ENCODE data around the gene RALB.
A peak's percentile ranks its signal among the peaks of the same experiment; 100 is the strongest.

The RALB gene

DNA sequence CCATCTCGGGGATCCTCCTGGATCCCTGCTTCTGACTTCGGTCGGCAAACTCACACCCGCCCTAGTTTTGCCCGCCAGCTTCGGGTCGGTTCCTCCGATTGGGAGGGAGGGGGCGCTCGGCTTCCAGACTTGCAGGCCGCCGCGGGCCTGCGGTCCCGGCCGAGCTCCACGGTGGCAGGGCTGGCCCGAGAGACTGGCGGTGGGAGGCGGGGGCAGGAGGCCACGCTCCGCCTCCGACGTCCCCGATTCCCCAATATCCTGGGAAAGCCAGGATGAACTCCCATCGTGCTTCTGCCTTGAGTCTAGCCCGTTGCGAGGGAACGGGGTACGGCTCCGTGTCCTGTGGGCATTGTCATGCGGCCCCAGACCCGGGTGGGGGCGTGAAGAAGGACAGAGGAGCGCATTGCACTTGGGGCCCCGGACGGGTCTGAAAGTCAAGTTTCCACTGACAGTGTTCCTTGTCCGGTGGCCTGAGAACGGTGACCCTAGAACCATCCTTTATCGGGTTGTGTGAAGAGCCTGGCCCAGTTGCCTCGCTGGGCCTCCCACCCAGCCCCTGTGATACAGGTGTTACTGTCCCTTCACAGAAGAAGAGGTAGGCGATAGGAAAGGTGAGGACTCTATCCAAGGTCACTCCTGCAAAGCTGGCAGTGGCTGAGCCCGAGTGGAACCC is 90.9 kb downstream of the RALB start:
- TF ChIP-seq, protein P1, sequence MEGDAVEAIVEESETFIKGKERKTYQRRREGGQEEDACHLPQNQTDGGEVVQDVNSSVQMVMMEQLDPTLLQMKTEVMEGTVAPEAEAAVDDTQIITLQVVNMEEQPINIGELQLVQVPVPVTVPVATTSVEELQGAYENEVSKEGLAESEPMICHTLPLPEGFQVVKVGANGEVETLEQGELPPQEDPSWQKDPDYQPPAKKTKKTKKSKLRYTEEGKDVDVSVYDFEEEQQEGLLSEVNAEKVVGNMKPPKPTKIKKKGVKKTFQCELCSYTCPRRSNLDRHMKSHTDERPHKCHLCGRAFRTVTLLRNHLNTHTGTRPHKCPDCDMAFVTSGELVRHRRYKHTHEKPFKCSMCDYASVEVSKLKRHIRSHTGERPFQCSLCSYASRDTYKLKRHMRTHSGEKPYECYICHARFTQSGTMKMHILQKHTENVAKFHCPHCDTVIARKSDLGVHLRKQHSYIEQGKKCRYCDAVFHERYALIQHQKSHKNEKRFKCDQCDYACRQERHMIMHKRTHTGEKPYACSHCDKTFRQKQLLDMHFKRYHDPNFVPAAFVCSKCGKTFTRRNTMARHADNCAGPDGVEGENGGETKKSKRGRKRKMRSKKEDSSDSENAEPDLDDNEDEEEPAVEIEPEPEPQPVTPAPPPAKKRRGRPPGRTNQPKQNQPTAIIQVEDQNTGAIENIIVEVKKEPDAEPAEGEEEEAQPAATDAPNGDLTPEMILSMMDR (IDR thresholded peaks at IDR 0.05; ENCODE audit: insufficient read depth, low read depth, low read length, missing control alignments) = peak; percentile 63
- DNase-seq (ENCODE audit: low read depth) = peak; percentile 77
- H3K4me3 ChIP-seq (ENCODE audit: low read length) = no peak overlapping the region

All from epithelial cell of esophagus (primary cell).